ENCODE measurements around the gene ZNF536.
"Not testable (repeated sequence)": the region's sequence is repeated elsewhere in the genome, so short reads cannot be mapped to it uniquely, and the experiment has no call there.

Gene ZNF536

DNA sequence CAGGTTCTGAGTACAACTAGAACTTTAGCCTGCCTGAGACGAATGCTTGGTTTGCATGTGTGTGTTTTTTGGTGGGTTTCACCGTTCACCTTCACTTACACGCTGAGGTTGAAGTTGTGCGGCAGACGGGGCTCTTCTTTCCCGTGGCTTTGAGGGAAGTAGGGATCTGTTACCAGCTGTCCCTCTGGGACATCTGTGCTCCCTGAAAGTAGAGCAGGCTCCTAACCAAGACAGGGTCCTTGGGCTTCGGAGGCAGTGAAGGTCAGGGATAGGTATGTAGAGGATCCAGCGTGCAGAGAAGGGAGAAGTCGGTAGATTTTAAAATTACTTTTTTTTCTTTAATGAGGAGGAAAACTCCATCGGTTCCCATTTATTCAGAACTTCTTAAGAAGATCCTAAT lies 48.7 kb downstream of the ZNF536 start:
- DNase-seq = no peak

DNA sequence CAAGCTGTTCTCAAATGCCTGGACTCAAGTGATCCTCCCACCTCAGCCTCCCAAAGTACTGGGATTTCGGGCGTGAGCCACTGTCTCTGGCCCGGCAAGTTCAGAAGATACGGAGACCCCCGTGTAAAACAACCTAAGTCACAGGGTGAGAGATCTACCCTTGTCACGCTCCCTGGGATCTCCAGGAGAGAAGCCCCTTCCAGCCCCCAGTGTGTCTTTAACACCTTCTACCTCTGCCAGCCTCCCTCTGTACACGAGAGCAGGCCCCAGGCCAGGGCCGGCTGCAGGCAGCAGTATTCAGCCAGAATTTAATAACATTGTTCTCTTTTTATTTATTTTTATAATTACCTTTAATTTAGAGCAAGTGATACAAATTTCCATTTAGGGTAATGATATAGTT lies 49.4 kb downstream of the ZNF536 start:
- no peak for DNase-seq

DNA sequence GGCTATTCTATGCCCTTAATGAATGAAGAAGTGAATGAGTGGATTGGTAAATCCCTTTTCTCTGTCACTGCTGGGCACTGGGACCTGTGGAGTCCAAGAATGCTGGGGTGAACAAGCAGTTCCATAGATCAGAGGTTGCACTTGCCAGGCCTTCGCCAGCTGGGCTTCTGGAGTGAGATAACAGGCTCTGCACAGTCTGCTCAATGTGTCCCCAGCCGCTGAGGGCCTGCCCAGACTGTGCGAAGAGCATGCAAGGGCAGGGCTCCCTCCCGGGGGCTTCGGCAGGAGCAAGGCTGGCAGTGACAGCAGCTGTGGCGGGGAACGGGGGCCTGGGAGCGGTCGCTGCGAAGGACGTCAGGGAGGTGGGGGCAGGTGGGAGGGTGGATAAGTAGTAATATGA lies 51.3 kb downstream of the ZNF536 start:
- DNase-seq = no peak

DNA sequence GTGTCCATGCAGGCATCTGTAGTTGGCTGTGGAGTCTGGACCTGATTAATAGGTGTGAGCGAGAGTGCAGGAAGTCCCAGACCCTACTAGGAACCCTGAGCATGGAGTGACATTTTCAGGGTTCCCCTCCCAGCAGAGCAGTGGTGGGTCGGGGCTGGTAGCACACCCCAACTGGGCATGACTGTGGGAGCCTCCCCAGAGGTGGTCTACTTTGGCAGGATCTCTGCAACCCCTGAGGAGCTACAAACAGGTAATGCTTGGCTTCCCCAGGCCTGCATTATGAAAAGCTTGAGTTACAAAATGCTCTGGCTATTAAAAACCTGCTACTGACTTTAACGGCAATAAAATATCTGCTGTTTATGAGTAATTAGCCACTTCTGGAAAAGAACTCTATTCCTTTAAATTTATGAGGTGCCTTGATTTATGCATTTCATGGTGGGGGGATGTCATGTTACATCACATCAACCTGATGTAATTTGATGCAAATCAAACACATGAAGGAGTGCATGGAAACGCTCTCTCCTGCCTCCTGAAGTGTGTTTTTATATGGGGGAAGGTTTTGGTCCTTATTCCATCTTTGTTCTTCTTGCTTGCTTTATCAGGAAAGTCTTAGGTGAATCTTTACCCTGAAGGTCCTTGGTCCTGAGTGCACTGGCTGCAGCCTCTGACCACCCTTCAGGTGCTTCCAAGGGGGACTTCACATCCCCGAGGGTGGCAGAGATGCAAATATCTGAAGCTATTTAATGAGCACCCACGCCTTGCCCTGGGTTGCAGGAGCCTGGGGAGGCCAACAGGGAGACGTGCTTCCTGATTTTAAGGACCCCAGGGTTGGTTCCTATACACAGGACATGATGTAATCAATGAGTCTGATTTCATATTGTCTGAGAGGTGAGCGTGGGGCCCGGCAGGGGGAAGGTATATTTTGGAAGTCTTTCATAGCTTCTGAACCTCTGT lies 54.0 kb downstream of the ZNF536 start:
- no peak for DNase-seq

DNA sequence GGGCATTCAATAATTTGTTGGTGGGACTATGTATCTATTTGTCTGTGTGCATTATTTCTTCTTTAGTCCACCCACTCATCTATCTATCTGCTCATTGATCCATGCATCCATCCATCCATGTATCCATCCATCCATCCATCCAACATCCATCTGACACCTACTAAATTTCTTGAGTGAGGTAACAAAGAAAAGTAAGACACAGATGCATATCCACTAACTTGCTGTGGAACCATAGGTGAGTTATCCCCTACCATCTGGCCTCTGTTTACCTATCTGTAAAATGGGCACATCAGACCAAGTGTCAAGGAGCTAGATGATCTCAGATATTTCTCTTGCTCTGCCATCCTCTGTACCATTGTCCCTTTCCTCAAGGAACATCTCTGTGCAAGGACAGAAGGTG lies 54.7 kb downstream of the ZNF536 start:
- no peak for DNase-seq

DNA sequence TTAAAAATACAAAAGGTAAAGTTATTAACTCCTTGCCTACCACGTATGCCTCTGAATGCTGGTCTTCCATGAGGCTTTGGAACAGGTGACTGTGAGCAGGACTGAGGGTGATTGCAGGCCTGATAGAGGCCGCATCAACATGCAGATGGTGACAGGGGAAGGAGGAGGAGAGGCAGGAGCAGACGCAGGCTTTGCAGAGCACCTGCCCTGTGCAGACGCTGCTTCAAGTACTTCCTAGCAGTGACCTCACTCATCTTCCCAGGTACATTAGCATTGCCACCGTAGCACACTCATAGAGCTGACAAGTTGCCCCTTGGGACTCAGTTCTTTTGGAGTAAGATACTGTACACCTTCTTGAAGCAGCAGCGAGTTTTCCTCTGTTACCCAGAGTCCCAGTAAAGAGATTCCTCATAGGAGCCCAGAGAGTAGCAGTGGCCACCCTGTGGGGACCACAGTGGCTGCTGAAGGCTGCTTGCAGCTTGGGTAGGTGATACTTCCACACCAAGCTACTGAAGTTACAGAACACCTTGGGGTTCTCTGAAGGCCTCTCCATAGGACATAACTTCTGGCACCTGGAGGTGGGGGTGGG lies 56.0 kb downstream of the ZNF536 start:
- no peak for DNase-seq

DNA sequence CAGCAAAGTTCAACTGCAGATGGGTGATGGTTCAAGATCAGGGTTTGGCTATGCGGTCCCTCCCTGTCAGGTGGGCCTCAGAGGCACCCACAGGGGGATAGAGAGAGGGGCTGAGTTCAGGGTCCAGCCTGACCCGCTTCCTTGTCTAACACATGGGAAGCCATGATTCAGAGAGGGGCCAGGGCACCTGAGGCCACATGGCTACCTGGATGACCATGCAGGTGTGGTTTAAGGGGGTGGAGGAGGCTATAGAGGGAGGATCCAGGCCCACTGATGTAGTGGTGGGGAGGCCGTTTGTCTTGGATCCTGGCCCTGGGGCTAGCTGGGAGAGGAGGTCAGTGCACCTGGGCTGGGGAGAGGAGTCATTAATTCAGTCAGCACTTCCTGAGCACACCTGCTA lies 56.7 kb downstream of the ZNF536 start:
- DNase-seq = no peak

DNA sequence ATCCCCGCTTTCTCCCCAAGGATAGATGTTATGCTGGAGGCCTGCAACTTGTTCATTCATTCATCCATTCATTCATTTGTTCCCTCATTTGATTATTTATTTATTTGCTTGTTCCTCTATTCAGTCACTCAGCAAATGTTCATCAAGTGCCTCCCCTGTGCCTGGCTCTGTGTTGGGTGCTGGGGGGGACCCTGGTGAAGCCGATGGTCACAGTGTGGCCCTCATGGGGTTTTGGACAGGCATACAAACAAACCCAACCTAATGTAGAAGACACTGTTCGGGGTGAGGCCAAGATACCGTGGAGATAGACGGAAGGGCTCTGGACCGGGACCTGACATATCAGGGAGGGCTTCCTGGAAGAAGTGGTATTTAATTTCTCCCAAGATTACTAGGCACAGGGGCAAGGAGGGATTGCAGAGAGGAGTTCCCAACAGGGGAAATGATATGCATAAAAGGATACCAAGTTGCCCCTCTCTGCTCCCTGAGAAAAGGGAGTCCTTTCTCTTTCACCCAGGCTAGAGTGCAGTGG lies 58.1 kb downstream of the ZNF536 start:
- no peak for DNase-seq

DNA sequence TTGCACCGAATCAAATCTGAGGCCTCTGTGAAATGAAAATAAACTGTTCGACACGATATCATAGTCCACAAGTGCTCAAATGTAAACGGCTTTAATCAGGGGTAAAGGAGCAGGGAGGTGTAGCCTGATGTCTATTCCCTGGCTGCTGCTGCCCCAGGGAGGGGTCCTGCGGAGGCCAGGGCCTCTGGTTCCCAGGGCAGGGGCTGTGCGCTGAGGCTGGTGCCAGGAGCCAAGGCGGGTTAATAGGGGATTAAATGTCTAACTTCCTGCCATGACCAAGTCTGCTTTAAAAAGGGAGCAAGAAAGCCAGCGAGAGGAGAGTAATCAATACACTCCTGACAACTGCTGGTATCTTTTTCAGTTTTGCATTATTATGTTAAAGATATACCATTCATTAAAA lies 59.4 kb downstream of the ZNF536 start:
- DNase-seq = no peak

DNA sequence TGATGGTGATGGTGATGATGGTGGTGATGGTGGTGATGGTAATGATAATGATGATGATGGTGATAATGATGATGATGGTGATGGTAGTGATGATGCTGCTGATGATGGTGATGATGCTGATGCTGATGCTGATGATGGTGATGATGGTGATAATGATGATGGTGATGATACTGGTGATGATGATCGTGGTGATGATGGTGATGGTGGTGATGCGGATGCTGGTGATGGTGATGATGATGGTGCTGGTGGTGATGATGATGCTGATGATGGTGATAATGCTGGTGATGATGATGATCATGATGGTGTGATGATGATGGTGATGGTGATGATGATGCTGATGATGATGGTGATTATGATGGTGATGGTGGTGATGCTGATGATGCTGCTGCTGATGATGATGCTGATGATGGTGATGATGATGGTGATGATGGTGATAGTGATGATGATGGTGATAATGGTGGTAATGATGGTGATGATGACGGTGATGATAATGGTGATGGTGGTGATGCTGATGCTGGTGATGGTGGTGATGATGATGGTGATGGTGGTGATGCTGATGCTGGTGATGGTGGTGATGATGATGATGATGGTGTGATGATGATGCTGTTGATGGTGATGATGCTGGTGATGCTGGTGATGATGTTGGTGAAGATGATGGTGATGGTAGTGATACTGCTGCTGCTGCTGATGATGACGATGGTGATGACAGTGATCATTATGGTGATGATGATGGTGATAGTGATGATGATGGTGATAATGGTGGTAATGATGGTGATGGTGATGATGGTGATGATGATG lies 62.8 kb downstream of the ZNF536 start:
- no peak for DNase-seq

DNA sequence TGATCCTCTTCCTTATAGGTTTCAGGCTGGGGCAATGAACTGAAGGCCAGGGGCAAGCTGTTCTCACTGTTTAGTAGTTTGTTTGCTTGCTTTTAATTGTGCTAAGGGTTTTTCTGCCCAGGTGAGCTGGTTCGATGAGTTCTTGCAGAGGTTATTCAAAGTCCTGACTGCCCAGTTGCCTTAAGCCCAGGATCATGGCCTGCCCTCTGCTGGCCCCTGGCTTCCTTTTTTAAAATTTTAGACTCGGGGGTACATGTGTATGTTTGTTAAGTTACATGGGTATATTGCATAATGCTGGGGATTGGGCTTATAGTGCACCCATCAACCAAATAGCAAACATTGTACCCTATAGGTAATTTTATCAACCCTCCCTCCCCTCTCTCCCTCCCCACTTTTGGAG lies 65.7 kb downstream of the ZNF536 start:
- no peak for DNase-seq

DNA sequence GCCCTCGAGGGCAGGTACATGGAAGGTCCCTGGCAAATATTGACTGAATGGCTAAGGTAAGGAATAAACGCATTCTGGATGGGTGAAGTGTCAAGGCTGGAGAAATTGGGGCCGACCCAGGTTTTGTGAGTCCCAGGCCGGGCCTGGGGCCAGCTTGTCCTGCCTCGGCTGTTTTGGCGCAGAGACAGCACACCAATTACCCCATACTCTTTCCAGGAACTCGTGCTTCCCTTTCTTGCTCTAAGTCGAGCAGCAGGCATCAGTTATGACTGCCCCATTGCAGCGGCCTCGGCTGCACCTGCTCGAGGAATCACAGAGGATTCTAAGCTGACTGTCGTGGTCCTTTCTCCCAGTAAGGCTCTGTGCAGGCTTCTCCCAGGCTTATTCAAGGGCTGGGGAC lies 67.1 kb downstream of the ZNF536 start:
- no peak for DNase-seq

DNA sequence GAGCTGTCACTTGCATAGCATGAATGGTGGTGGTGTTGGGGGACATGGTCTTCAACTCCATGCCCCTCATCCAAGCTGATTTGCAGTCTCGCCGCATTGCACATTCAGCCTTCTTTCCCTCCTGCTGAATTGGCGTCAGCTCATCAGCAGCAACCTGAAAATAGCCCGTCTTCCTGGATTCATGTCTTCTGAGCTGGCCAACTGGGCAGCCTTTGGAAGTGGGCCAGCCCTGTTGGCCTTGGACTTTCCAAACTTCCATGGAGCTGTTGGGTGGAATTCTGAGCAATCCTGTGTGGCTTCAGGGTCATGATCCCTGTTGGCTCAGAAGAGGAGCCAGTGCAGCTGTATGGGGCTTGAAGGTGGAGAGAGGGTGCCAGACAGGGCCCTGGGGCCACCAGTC lies 68.8 kb downstream of the ZNF536 start:
- no peak for DNase-seq

DNA sequence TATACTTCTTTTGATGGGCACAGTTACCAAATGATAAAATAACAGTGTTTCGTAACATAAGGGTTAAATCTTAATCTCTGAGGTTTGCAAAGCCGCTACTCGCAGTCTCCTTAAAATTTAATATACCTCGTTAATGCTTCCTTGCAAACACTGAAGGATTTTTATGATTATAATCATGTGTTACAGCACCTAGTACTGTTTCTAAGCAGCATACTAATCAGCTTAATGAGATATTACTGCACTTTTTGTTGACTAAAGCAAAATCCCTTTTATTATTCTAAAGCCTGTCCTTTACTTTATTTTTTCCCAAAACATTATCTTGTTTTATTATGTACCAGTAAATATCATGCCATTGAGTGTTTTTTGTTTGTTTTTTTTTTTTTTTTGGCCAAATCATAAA lies 70.5 kb downstream of the ZNF536 start:
- DNase-seq = no peak

DNA sequence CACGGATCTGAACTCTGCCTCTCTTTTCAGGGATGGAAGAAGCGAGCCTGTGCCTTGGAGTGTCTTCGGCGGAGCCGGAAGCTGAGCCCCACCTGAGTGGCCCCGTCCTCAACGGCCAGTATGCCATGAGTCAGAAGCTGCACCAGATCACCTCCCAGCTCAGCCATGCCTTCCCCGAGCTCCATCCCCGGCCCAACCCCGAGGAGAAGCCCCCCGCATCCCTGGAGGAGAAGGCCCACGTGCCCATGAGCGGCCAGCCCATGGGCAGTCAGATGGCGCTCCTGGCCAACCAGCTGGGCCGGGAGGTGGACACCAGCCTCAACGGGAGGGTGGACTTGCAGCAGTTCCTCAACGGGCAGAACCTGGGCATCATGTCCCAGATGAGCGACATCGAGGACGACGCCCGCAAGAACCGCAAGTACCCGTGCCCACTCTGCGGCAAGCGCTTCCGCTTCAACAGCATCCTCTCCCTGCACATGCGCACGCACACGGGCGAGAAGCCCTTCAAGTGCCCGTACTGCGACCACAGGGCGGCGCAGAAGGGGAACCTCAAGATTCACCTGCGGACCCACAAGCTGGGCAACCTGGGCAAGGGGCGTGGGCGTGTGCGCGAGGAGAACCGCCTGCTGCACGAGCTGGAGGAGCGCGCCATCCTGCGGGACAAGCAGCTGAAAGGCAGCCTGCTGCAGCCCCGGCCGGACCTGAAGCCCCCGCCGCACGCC lies 71.5 kb downstream of the ZNF536 start:
- no peak for DNase-seq

DNA sequence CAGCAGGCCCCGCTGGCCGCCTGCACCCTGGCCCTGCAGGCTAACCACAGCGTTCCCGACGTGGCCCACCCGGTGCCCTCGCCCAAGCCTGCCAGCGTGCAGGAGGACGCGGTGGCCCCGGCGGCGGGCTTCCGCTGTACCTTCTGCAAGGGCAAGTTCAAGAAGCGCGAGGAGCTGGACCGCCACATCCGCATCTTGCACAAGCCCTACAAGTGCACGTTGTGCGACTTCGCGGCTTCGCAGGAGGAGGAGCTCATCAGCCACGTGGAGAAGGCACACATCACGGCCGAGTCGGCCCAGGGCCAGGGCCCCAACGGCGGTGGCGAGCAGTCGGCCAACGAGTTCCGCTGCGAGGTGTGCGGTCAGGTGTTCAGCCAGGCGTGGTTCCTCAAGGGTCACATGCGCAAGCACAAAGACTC lies 72.1 kb downstream of the ZNF536 start:
- no peak for DNase-seq

DNA sequence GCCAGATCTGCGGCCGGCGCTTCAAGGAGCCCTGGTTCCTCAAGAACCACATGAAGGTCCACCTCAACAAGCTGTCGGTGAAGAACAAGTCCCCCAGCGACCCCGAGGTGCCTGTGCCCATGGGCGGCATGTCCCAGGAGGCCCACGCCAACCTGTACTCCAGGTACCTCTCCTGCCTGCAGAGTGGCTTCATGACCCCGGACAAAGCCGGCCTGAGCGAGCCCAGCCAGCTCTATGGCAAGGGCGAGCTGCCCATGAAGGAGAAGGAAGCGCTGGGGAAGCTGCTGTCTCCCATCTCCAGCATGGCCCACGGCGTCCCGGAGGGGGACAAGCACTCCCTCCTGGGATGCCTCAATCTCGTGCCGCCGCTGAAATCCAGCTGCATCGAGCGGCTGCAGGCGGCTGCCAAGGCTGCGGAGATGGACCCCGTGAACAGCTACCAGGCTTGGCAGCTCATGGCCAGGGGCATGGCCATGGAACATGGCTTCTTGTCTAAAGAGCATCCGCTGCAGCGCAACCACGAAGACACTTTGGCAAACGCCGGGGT lies 72.6 kb downstream of the ZNF536 start:
- DNase-seq = no peak

DNA sequence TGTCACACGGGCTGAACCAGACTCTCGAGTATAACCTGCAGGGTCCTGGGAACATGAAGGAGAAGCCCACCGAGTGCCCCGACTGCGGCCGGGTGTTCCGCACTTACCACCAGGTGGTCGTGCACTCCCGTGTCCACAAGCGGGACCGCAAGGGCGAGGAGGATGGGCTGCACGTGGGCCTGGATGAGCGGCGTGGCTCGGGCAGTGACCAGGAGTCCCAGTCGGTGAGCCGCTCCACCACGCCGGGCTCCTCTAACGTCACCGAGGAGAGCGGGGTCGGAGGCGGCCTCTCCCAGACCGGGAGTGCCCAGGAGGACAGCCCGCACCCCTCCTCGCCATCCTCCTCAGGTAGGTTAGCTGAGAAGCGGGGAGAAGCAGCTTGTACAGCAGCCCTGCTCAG lies 73.2 kb downstream of the ZNF536 start:
- no peak for DNase-seq

DNA sequence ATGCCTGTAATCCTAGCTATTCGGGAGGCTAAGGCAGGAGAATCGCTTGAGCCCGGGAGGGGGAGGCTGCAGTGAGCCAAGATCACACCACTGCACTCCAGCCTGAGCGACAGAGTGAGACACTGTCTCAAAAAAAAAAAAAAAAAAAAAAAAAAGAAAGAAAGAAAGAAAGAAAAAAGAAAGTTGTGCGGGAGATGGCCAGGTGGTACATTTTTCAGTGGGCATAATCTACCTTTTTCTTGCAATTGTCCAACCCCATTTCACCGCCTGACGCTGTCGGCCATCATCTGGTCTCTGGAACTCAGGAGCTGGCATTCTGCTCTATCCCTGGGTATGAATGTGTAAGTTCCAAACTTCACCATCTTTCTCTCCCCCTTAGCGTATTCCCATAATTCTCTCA lies 73.9 kb downstream of the ZNF536 start:
- DNase-seq = not testable (repeated sequence)

DNA sequence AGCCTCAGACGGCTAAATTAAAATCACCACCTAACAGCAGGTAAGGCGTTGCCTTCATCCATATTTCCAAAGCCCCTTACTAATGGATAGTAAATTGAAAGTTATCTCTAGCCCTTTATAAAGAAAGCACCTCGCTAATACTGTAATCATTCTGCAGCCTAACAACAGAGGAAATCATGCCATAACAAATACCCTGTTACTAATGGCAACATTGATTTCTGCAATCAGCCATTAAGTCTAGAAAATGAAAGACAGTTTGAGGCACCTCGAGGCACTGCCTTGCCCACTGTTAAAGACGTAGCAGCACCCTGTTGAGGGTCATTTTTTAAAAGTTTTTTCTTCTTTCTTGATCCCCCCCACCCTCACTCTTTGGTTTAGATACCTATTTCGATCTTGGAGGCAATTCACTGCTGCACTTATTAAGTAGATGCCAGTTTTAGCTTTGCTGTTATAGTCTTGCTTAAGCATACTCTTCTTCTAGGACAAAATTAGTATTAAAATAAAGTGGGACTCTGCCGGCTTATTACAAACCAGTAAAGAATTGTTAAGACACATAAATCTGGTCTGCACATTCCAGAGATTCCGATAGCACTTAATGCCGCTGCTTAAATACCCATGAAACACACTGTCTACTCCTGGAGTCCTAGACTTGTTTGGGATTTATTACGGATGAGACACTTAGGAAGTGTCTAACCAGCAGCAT lies 74.8 kb downstream of the ZNF536 start:
- DNase-seq = no peak

DNA sequence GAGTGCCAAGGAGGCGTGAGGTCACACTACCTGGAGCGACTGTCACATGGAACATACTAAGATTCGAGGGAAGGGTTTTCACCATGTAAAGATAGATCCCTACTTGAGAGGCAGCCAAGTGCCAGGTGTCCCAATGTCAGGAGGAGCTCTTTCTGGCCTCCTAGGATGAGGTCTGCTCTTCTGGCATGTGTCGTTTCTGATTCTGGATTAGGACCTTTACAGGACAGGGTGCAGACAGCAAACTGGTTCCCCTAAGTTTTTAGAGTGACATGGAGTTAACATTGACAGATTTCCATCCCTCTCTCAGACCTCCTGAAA lies 75.3 kb downstream of the ZNF536 start:
- no peak for DNase-seq
